ENCODE data around the gene ARHGEF6. TPM values are rescaled to one million over a fixed set of nuclear protein-coding genes. Genes with fewer than 3 reads are reported as not detected.

The ARHGEF6 gene
- total RNA-seq, 3 donors from 2014 or later: 43.6 to 120 (median 55.8) TPM

DNA sequence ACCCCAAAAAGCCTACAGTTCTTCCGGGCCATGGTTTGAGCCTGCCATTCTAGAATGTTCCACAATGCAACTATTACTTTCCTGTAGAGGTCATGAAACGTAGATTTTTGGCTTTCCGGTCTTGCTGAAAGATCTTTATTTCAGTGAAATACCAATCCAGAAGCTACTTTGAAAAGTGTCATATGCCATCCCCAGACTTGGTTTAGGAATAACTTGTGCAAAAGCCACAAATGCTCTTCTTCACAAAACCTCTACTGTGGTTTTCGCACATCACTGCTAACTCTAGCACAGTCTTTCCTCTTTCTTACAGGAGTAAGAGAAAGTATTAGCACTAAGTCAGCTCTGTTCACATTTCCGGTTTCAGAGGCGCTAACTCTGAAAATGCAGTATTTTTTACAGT is 145.5 kb downstream of the ARHGEF6 start:
- Histone ChIP-seq H3K9me3 (no peaks in the 10 kb centered on the region), H3K27ac (no peak overlapping the region), H3K27me3 (peaks cover 0 to 55% of the 10 kb centered on the region in 2 donors), H3K36me3 (no peaks in the 10 kb centered on the region), H3K4me3 (no peak overlapping the region), H3K4me1 (no peaks in the 10 kb centered on the region)
- intact Hi-C loops (cut with DNase I; ENCODE audit: low total_unique reads): no loop called here
- no peak for DNase-seq (ENCODE audit: low spot score in 2 of 2)
- TF ChIP-seq POLR2AphosphoS5 (IDR thresholded peaks at IDR 0.05) (no peak), POLR2A (IDR thresholded peaks at IDR 0.05) (no peak)
- TF ChIP-seq, protein P1, sequence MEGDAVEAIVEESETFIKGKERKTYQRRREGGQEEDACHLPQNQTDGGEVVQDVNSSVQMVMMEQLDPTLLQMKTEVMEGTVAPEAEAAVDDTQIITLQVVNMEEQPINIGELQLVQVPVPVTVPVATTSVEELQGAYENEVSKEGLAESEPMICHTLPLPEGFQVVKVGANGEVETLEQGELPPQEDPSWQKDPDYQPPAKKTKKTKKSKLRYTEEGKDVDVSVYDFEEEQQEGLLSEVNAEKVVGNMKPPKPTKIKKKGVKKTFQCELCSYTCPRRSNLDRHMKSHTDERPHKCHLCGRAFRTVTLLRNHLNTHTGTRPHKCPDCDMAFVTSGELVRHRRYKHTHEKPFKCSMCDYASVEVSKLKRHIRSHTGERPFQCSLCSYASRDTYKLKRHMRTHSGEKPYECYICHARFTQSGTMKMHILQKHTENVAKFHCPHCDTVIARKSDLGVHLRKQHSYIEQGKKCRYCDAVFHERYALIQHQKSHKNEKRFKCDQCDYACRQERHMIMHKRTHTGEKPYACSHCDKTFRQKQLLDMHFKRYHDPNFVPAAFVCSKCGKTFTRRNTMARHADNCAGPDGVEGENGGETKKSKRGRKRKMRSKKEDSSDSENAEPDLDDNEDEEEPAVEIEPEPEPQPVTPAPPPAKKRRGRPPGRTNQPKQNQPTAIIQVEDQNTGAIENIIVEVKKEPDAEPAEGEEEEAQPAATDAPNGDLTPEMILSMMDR (IDR thresholded peaks at IDR 0.05): no peak

DNA sequence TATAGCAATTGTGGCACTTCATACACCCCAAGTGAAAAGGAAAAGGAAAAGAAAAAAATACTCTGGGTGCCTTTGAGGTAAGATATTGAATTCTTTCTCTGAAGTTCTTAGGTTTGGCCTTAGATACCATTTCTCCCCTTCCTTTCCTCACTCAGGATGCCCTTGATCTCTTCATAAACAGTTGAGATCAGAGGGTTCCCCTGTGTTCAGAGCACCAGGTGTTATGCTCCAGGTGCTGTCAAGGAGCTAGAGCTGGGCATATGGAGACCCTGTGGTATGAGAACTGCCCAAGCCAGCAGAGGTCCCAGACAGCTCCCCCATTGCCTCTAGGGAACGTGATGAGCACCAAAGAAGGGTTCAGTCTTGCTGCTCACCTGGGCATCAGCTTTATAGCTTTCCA is 149.9 kb downstream of the ARHGEF6 start:
- intact Hi-C loops (cut with DNase I; ENCODE audit: low total_unique reads): no loop called here

DNA sequence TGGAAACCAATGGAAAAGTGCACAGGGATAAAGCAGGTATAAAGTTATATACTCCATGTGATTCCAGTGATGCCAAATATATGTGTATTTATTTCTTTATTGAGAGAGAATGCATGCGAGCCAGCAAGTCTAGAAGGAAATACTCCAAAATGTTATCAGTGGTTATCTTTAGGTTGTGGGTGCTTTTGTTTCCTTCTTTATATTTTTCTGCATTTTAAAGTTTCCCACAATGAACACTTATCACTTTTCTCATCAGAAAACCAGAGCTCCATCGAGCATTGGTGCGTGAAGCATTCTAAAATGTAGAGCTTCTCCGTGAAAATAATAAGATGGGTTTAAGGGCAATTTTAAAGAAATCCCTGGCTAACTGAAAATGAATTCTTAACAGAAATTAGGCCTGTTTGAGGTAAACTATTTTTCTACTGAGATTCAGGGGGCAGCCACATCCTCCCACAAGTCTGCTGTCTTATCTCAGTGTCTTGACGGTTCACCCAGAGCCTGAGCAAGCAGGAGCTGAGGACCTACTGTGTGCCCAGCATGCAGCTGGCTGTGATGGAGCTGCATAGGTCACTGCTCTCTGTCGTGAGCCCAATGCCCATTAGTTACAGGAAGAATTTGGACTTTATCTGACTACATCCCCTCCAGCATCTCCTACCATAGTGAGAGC is 151.5 kb downstream of the ARHGEF6 start:
- H3K36me3 ChIP-seq: no peaks in the 10 kb centered on the region
- no peak for DNase-seq (ENCODE audit: low spot score in 2 of 2)
- TF ChIP-seq POLR2AphosphoS5 (IDR thresholded peaks at IDR 0.05): no peak
- TF ChIP-seq POLR2A (IDR thresholded peaks at IDR 0.05): no peak
- TF ChIP-seq, protein P1 (IDR thresholded peaks at IDR 0.05): no peak
- intact Hi-C loops (cut with DNase I; ENCODE audit: low total_unique reads): no loop called here
- no peaks in the 10 kb centered on the region for H3K4me1 ChIP-seq
- no peak overlapping the region for H3K4me3 ChIP-seq
- H3K27me3 ChIP-seq: peaks cover 0 to 32% of the 10 kb centered on the region in 2 donors
- H3K9me3 ChIP-seq: no peaks in the 10 kb centered on the region
- no peak overlapping the region for H3K27ac ChIP-seq

More for the DNA sequence above, 149.9 kb downstream of the ARHGEF6 start:
- Histone ChIP-seq H3K9me3 (no peaks in the 10 kb centered on the region), H3K36me3 (no peaks in the 10 kb centered on the region), H3K4me3 (no peak overlapping the region), H3K27ac (no peak overlapping the region), H3K4me1 (no peaks in the 10 kb centered on the region), H3K27me3 (peaks cover 0 to 36% of the 10 kb centered on the region in 2 donors)
- DNase-seq (ENCODE audit: low spot score in 2 of 2): no peak
- TF ChIP-seq, protein P1 (IDR thresholded peaks at IDR 0.05): no peak
- TF ChIP-seq POLR2AphosphoS5 (IDR thresholded peaks at IDR 0.05) (no peak), POLR2A (IDR thresholded peaks at IDR 0.05) (no peak)

DNA sequence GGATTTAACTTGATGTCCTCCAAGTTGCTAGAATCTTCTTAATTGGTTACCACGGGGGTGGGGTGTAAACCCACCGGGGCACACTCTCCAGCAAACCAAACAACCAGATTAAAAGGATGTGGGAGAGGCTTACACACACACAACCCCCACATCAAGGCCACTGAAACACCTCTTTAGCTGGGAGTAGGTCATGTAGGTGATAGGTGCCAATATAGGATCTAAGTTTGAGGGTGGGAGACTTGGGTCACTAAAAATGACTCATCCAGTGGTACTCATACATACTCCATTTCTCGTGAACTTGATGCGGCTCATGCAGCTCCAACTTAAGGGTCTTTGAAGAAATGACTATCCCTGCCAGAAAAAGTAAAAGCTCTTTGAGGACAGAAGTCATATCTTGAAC is 153.3 kb downstream of the ARHGEF6 start:
- H3K27me3 ChIP-seq: peaks cover 0 to 32% of the 10 kb centered on the region in 2 donors
- no peak overlapping the region for H3K4me3 ChIP-seq
- no peak overlapping the region for H3K27ac ChIP-seq
- H3K36me3 ChIP-seq: no peaks in the 10 kb centered on the region
- no peak for TF ChIP-seq POLR2AphosphoS5 (IDR thresholded peaks at IDR 0.05)
- TF ChIP-seq, protein P1 (IDR thresholded peaks at IDR 0.05): no peak
- no peak for TF ChIP-seq POLR2A (IDR thresholded peaks at IDR 0.05)
- no peaks in the 10 kb centered on the region for H3K9me3 ChIP-seq
- H3K4me1 ChIP-seq: no peaks in the 10 kb centered on the region
- DNase-seq (ENCODE audit: low spot score in 2 of 2): no peak
- intact Hi-C loops (cut with DNase I; ENCODE audit: low total_unique reads): no loop called here

DNA sequence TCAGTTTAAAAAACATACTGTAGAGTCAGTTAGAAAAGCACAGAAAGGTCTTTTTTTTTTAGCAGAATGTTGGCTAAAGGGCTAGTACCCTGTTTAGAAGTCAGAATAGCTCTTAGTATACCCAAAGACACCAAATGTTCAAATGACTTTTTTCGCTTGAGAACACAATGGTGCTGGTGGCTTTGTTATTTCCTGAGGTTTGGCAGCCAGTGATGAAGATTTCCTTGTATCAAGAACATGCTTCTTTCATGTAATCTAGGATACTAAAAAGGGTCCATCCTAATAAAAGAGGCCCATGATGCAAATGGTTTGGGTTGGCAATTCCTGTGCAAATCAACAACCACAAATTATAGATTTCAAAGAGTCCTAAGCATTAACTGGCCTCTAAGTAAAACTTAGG is 153.8 kb downstream of the ARHGEF6 start:
- DNase-seq (ENCODE audit: low spot score in 2 of 2): no peak
- no peak overlapping the region for H3K4me3 ChIP-seq
- no peak overlapping the region for H3K27ac ChIP-seq
- H3K9me3 ChIP-seq: no peaks in the 10 kb centered on the region
- H3K36me3 ChIP-seq: no peaks in the 10 kb centered on the region
- H3K4me1 ChIP-seq: no peaks in the 10 kb centered on the region
- intact Hi-C loops (cut with DNase I; ENCODE audit: low total_unique reads): no loop called here
- TF ChIP-seq POLR2AphosphoS5 (IDR thresholded peaks at IDR 0.05) (no peak), POLR2A (IDR thresholded peaks at IDR 0.05) (no peak)
- TF ChIP-seq, protein P1 (IDR thresholded peaks at IDR 0.05): no peak
- peaks cover 0 to 32% of the 10 kb centered on the region in 2 donors for H3K27me3 ChIP-seq

Measured in breast epithelium (tissue), 4 donors.